ENCODE measurements around the gene SLC41A3. TPM values are rescaled to one million over a fixed set of nuclear protein-coding genes. Genes with fewer than 3 reads are reported as not detected.
"Not testable (repeated sequence)": the region's sequence is repeated elsewhere in the genome, so short reads cannot be mapped to it uniquely, and the experiment has no call there.

Gene SLC41A3
- total RNA-seq, 1 experiment from 2014 or later: 41.3 TPM

GRCh38 chr3:126070146-126070545, 13.8 kb downstream of the SLC41A3 start:
- peaks cover 2% of the 10 kb centered on the region for H3K36me3 ChIP-seq (ENCODE audit: control insufficient read depth, insufficient read depth, low read length)
- no TSS peak for BruUV-seq (replicated peaks)
- no peak overlapping the region for H3K4me3 Mint-ChIP-seq (ENCODE audit: unreplicated experiment)
- H3K4me1 ChIP-seq: peaks cover 20% of the 10 kb centered on the region
- H3K36me3 Mint-ChIP-seq (ENCODE audit: insufficient read depth, unreplicated experiment): peaks cover 6% of the 10 kb centered on the region
- CTCF ChIA-PET: no interaction called here
- H3K27me3 Mint-ChIP-seq (ENCODE audit: insufficient read depth, unreplicated experiment): no peaks in the 10 kb centered on the region
- DNase-seq: no peak
- intact Hi-C loops (cut with micrococcal nuclease; ENCODE audit: unreplicated experiment): no loop called here
- POLR2A ChIA-PET: no interaction called here
- peaks cover 23% of the 10 kb centered on the region for H3K9me3 Mint-ChIP-seq (ENCODE audit: unreplicated experiment)
- peaks cover 13% of the 10 kb centered on the region for H3K4me1 Mint-ChIP-seq (ENCODE audit: low read depth, unreplicated experiment)
- peaks cover 11% of the 10 kb centered on the region for H3K9me3 ChIP-seq
- H3K27ac Mint-ChIP-seq (ENCODE audit: unreplicated experiment): no peak overlapping the region
- H3K4me3 ChIP-seq (ENCODE audit: low read depth, low read length): no peak overlapping the region
- no peak for TF ChIP-seq CTCF (IDR thresholded peaks at IDR 0.05; ENCODE audit: insufficient read depth in 1 of 2, low read depth in 1 of 2, low read length in 1 of 2, severe bottlenecking in 1 of 2, unreplicated experiment in 1 of 2)
- H3K27me3 ChIP-seq (replicated peaks; ENCODE audit: control insufficient read depth, insufficient read depth, low read length): no peaks in the 10 kb centered on the region

- H3K9me3 ChIP-seq: peaks cover 11% of the 10 kb centered on the region
- POLR2A ChIA-PET: no interaction called here
- no TSS peak for BruUV-seq (replicated peaks)
- H3K4me1 ChIP-seq: peaks cover 28% of the 10 kb centered on the region
- Mint-ChIP-seq H3K27me3 (ENCODE audit: insufficient read depth, unreplicated experiment) (no peaks in the 10 kb centered on the region), H3K4me3 (ENCODE audit: unreplicated experiment) (no peak overlapping the region), H3K36me3 (ENCODE audit: insufficient read depth, unreplicated experiment) (peaks cover 6% of the 10 kb centered on the region), H3K9me3 (ENCODE audit: unreplicated experiment) (peaks cover 23% of the 10 kb centered on the region), H3K27ac (ENCODE audit: unreplicated experiment) (no peak overlapping the region), H3K4me1 (ENCODE audit: low read depth, unreplicated experiment) (peaks cover 13% of the 10 kb centered on the region)
- no peak for TF ChIP-seq CTCF (IDR thresholded peaks at IDR 0.05; ENCODE audit: insufficient read depth in 1 of 2, low read depth in 1 of 2, low read length in 1 of 2, severe bottlenecking in 1 of 2, unreplicated experiment in 1 of 2)
- peaks cover 2% of the 10 kb centered on the region for H3K36me3 ChIP-seq (ENCODE audit: control insufficient read depth, insufficient read depth, low read length)
- CTCF ChIA-PET: no interaction called here
- DNase-seq: no peak
- no peaks in the 10 kb centered on the region for H3K27me3 ChIP-seq (replicated peaks; ENCODE audit: control insufficient read depth, insufficient read depth, low read length)
- no peak overlapping the region for H3K4me3 ChIP-seq (ENCODE audit: low read depth, low read length)
- intact Hi-C loops (cut with micrococcal nuclease; ENCODE audit: unreplicated experiment): no loop called here
Measured at GRCh38 chr3:126067959-126068358, 16.0 kb downstream of the SLC41A3 start.

- H3K4me1 Mint-ChIP-seq (ENCODE audit: low read depth, unreplicated experiment): peaks cover 13% of the 10 kb centered on the region
- H3K36me3 Mint-ChIP-seq (ENCODE audit: insufficient read depth, unreplicated experiment); H3K4me3 Mint-ChIP-seq (ENCODE audit: unreplicated experiment); H3K4me3 ChIP-seq (ENCODE audit: low read depth, low read length); intact Hi-C loops (cut with micrococcal nuclease; ENCODE audit: unreplicated experiment); BruUV-seq (replicated peaks); H3K27me3 Mint-ChIP-seq (ENCODE audit: insufficient read depth, unreplicated experiment); H3K27me3 ChIP-seq (replicated peaks; ENCODE audit: control insufficient read depth, insufficient read depth, low read length); H3K36me3 ChIP-seq (ENCODE audit: control insufficient read depth, insufficient read depth, low read length): not testable (repeated sequence)
- ChIA-PET POLR2A (interaction anchor here (0.6 kb wide), 1 partner anchor 471 kb away, joined by 3 read pairs; no protein-coding TSS in a partner anchor), CTCF (interaction anchor here (0.6 kb wide), 1 partner anchor 305 kb away, joined by 4 read pairs; no protein-coding TSS in a partner anchor)
- H3K9me3 ChIP-seq: peaks cover 11% of the 10 kb centered on the region
- peaks cover 28% of the 10 kb centered on the region for H3K4me1 ChIP-seq
- H3K9me3 Mint-ChIP-seq (ENCODE audit: unreplicated experiment): peaks cover 10% of the 10 kb centered on the region
- peak overlapping the region; percentile 45 for H3K27ac Mint-ChIP-seq (ENCODE audit: unreplicated experiment)
- DNase-seq: peak; percentile 67 to 68
Measured at GRCh38 chr3:126066676-126067075, 17.2 kb downstream of the SLC41A3 start.

GRCh38 chr3:126065876-126066275, 18.0 kb downstream of the SLC41A3 start:
- no peak overlapping the region for H3K4me3 Mint-ChIP-seq (ENCODE audit: unreplicated experiment)
- CTCF ChIA-PET: no interaction called here

More at GRCh38 chr3:126065876-126066275, 18.0 kb downstream of the SLC41A3 start:
- H3K36me3 Mint-ChIP-seq (ENCODE audit: insufficient read depth, unreplicated experiment): peaks cover 6% of the 10 kb centered on the region
- Histone ChIP-seq H3K27me3 (replicated peaks; ENCODE audit: control insufficient read depth, insufficient read depth, low read length) (no peaks in the 10 kb centered on the region), H3K4me1 (peaks cover 28% of the 10 kb centered on the region), H3K36me3 (ENCODE audit: control insufficient read depth, insufficient read depth, low read length) (peaks cover 2% of the 10 kb centered on the region), H3K4me3 (ENCODE audit: low read depth, low read length) (no peak overlapping the region), H3K9me3 (peaks cover 11% of the 10 kb centered on the region)
- DNase-seq: no peak
- BruUV-seq (replicated peaks): no TSS peak
- peaks cover 13% of the 10 kb centered on the region for H3K4me1 Mint-ChIP-seq (ENCODE audit: low read depth, unreplicated experiment)
- POLR2A ChIA-PET: no interaction called here
- H3K9me3 Mint-ChIP-seq (ENCODE audit: unreplicated experiment): peaks cover 8% of the 10 kb centered on the region
- no peaks in the 10 kb centered on the region for H3K27me3 Mint-ChIP-seq (ENCODE audit: insufficient read depth, unreplicated experiment)
- H3K27ac Mint-ChIP-seq (ENCODE audit: unreplicated experiment): peak overlapping the region; percentile 45
- TF ChIP-seq CTCF (IDR thresholded peaks at IDR 0.05; ENCODE audit: insufficient read depth in 1 of 2, low read depth in 1 of 2, low read length in 1 of 2, severe bottlenecking in 1 of 2, unreplicated experiment in 1 of 2): no peak
- intact Hi-C loops (cut with micrococcal nuclease; ENCODE audit: unreplicated experiment): no loop called here
